ENCODE measurements around the gene EIF2B4.
"Not testable (repeated sequence)": the region's sequence is repeated elsewhere in the genome, so short reads cannot be mapped to it uniquely, and the experiment has no call there.

EIF2B4 gene

GRCh38 chr2:27373567-27373966 is 3.4 kb upstream of the EIF2B4 start:
- in situ Hi-C loops (cut with HindIII; ENCODE audit: low pct_unique_long_range_greater_than_20kb, low sequenced_read_pairs): no loop called here
- DNase-seq (ENCODE audit: low read depth in 1 of 2, low spot score in 1 of 2): no peak
- no peak for TF ChIP-seq JUND (IDR thresholded peaks at IDR 0.05; ENCODE audit: low read depth)

GRCh38 chr2:27372937-27373336 is 2.8 kb upstream of the EIF2B4 start:
- TF ChIP-seq JUND (IDR thresholded peaks at IDR 0.05; ENCODE audit: low read depth): no peak
- DNase-seq (ENCODE audit: low read depth in 1 of 2, low spot score in 1 of 2): no peak
- in situ Hi-C loops (cut with HindIII; ENCODE audit: low pct_unique_long_range_greater_than_20kb, low sequenced_read_pairs): no loop called here

- in situ Hi-C loops (cut with HindIII; ENCODE audit: low pct_unique_long_range_greater_than_20kb, low sequenced_read_pairs): no loop called here
- DNase-seq (ENCODE audit: low read depth in 1 of 2, low spot score in 1 of 2): peak in 1 of 2 experiments; percentile 56
- TF ChIP-seq JUND (IDR thresholded peaks at IDR 0.05; ENCODE audit: low read depth): no peak
Measured at GRCh38 chr2:27370816-27371620, 880 bp upstream of the EIF2B4 start.

- DNase-seq (ENCODE audit: low read depth in 1 of 2, low spot score in 1 of 2): peak; percentile 55 to 59
- in situ Hi-C loops (cut with HindIII; ENCODE audit: low pct_unique_long_range_greater_than_20kb, low sequenced_read_pairs): no loop called here
- no peak for TF ChIP-seq JUND (IDR thresholded peaks at IDR 0.05; ENCODE audit: low read depth)
Measured at GRCh38 chr2:27369471-27370025, 590 bp downstream of the EIF2B4 start.

- in situ Hi-C loops (cut with HindIII; ENCODE audit: low pct_unique_long_range_greater_than_20kb, low sequenced_read_pairs): no loop called here
- TF ChIP-seq JUND (IDR thresholded peaks at IDR 0.05; ENCODE audit: low read depth): no peak
- no peak for DNase-seq (ENCODE audit: low read depth in 1 of 2, low spot score in 1 of 2)
Measured at GRCh38 chr2:27363933-27364332, 6.2 kb downstream of the EIF2B4 start.

GRCh38 chr2:27362678-27363420 is 7.3 kb downstream of the EIF2B4 start:
- no peak for TF ChIP-seq JUND (IDR thresholded peaks at IDR 0.05; ENCODE audit: low read depth)
- no peak for DNase-seq (ENCODE audit: low read depth in 1 of 2, low spot score in 1 of 2)
- in situ Hi-C loops (cut with HindIII; ENCODE audit: low pct_unique_long_range_greater_than_20kb, low sequenced_read_pairs): no loop called here

- no peak for TF ChIP-seq JUND (IDR thresholded peaks at IDR 0.05; ENCODE audit: low read depth)
- in situ Hi-C loops (cut with HindIII; ENCODE audit: low pct_unique_long_range_greater_than_20kb, low sequenced_read_pairs): no loop called here
- peak; percentile 68 to 97 for DNase-seq (ENCODE audit: low read depth in 1 of 2, low spot score in 1 of 2)
Measured at GRCh38 chr2:27356382-27357181, 13.6 kb downstream of the EIF2B4 start, which contains the start of gene GTF3C2. TSS of gene GTF3C2 (minus strand) at chr2:27356764. CDS start at chr2:27343554, 13,210 bp downstream.

GRCh38 chr2:27356056-27356381 is 14.1 kb downstream of the EIF2B4 start:
- no peak for TF ChIP-seq JUND (IDR thresholded peaks at IDR 0.05; ENCODE audit: low read depth)
- in situ Hi-C loops (cut with HindIII; ENCODE audit: low pct_unique_long_range_greater_than_20kb, low sequenced_read_pairs): no loop called here
- DNase-seq (ENCODE audit: low read depth in 1 of 2, low spot score in 1 of 2): peak in 1 of 2 experiments; percentile 57

GRCh38 chr2:27354597-27354927 is 15.6 kb downstream of the EIF2B4 start:
- TF ChIP-seq JUND (IDR thresholded peaks at IDR 0.05; ENCODE audit: low read depth): no peak
- in situ Hi-C loops (cut with HindIII; ENCODE audit: low pct_unique_long_range_greater_than_20kb, low sequenced_read_pairs): no loop called here

GRCh38 chr2:27353762-27354596 is 16.2 kb downstream of the EIF2B4 start:
- in situ Hi-C loops (cut with HindIII; ENCODE audit: low pct_unique_long_range_greater_than_20kb, low sequenced_read_pairs): no loop called here
- no peak for TF ChIP-seq JUND (IDR thresholded peaks at IDR 0.05; ENCODE audit: low read depth)
- DNase-seq (ENCODE audit: low read depth in 1 of 2, low spot score in 1 of 2): peak in 1 of 2 experiments; percentile 11

More at GRCh38 chr2:27354597-27354927, 15.6 kb downstream of the EIF2B4 start:
- no peak for DNase-seq (ENCODE audit: low read depth in 1 of 2, low spot score in 1 of 2)

GRCh38 chr2:27353386-27353761 is 16.8 kb downstream of the EIF2B4 start:
- DNase-seq (ENCODE audit: low read depth in 1 of 2, low spot score in 1 of 2); in situ Hi-C loops (cut with HindIII; ENCODE audit: low pct_unique_long_range_greater_than_20kb, low sequenced_read_pairs): not testable (repeated sequence)
